ENCODE data around the gene PSMB5.

DNA sequence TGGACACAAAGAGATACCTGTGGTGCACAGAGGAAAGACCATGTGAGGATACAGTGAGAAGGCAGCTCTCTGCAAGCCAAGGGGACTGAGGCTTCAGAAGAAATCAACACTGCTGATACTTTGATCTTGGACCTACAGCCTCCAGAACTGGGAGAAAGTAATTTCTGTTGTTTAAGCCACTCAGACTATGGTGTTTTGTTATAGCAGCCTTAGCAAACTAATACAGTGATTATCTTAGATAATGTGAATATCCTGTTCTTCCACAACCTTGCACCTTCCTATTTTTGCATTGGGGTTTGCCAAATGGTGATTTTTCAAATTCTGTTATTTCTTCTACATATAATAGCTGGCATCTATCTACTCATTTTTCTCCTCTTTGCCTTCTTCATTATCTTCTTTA lies 16.6 kb downstream of the PSMB5 start:
- TF ChIP-seq, protein P1, sequence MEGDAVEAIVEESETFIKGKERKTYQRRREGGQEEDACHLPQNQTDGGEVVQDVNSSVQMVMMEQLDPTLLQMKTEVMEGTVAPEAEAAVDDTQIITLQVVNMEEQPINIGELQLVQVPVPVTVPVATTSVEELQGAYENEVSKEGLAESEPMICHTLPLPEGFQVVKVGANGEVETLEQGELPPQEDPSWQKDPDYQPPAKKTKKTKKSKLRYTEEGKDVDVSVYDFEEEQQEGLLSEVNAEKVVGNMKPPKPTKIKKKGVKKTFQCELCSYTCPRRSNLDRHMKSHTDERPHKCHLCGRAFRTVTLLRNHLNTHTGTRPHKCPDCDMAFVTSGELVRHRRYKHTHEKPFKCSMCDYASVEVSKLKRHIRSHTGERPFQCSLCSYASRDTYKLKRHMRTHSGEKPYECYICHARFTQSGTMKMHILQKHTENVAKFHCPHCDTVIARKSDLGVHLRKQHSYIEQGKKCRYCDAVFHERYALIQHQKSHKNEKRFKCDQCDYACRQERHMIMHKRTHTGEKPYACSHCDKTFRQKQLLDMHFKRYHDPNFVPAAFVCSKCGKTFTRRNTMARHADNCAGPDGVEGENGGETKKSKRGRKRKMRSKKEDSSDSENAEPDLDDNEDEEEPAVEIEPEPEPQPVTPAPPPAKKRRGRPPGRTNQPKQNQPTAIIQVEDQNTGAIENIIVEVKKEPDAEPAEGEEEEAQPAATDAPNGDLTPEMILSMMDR (IDR thresholded peaks at IDR 0.05; ENCODE audit: poor library complexity) = no peak
- no peak for TF ChIP-seq EZH2phosphoT487 (IDR thresholded peaks at IDR 0.05; ENCODE audit: low read depth, severe bottlenecking, unreplicated experiment)

Data from hepatocyte (in vitro differentiated cells).